ENCODE data around the gene EFCAB9. TPM values are rescaled to one million over a fixed set of nuclear protein-coding genes. Genes with fewer than 3 reads are reported as not detected.
A peak's percentile ranks its signal among the peaks of the same experiment; 100 is the strongest.

EFCAB9 gene
- total RNA-seq, 1 experiment from 2014 or later: not detected

- Histone ChIP-seq H2BK12ac (ENCODE audit: insufficient read length, low read depth, low read length) (no peak overlapping the region), H3K9me3 (ENCODE audit: control insufficient read depth, low read depth, low read length) (no peaks in the 10 kb centered on the region), H3K4ac (ENCODE audit: low read depth, low read length) (no peak overlapping the region), H3T11ph (ENCODE audit: low read length) (no peak overlapping the region), H3K56ac (ENCODE audit: insufficient read length, low read depth, low read length) (no peak overlapping the region), H3K23me2 (ENCODE audit: insufficient read length, low read depth, low read length, poor library complexity, severe bottlenecking) (no peaks in the 10 kb centered on the region), H3K4me1 (ENCODE audit: insufficient read depth, low read length) (peaks cover 10% of the 10 kb centered on the region; the same call in 1 of the 2 replicates), H3K27me3 (ENCODE audit: insufficient read depth, low read length) (no peaks in the 10 kb centered on the region), H2AK5ac (ENCODE audit: insufficient read length, low read length) (no peak overlapping the region), H4K5ac (ENCODE audit: insufficient read length, low read depth, low read length) (no peak overlapping the region), H3K79me1 (ENCODE audit: insufficient read depth, low read depth, low read length, poor library complexity, severe bottlenecking) (no peaks in the 10 kb centered on the region), H3K14ac (ENCODE audit: insufficient read depth, low read length) (no peak overlapping the region), H2AFZ (ENCODE audit: low read length) (no peak overlapping the region), H2BK15ac (ENCODE audit: low read depth, low read length) (no peak overlapping the region), H2BK120ac (ENCODE audit: low read depth, low read length, poor library complexity, severe bottlenecking) (no peak overlapping the region), H4K91ac (ENCODE audit: insufficient read length, low read depth, low read length) (no peak overlapping the region), H4K20me1 (ENCODE audit: control insufficient read depth, insufficient read depth, insufficient read length) (no peaks in the 10 kb centered on the region), H4K8ac (replicated peaks; ENCODE audit: insufficient read length, low read depth, low read length) (no peak overlapping the region), H3K23ac (ENCODE audit: insufficient read length, low read depth, low read length) (no peak overlapping the region), H2BK5ac (ENCODE audit: insufficient read length, low read length) (no peak overlapping the region), H3K4me2 (ENCODE audit: insufficient read depth, insufficient read length, low read length) (no peak overlapping the region), H2BK20ac (ENCODE audit: low read depth, low read length, poor library complexity, severe bottlenecking) (no peak overlapping the region), H3K27ac (ENCODE audit: insufficient read length, low read depth, low read length) (no peak overlapping the region), H3K18ac (ENCODE audit: insufficient read length, low read depth, low read length) (no peak overlapping the region), H3K79me2 (ENCODE audit: insufficient read depth, low read length) (peaks cover 2% of the 10 kb centered on the region; the same call in 1 of the 2 replicates), H3K9ac (ENCODE audit: extremely low read depth, insufficient read length, low read length) (no peak overlapping the region)
- Mint-ChIP-seq H3K27ac (peak overlapping the region in 2 of 3 experiments; percentile 73 to 91; a peak in 4 of 7 replicates), H3K9me3 (no peaks in the 10 kb centered on the region), H3K27me3 (ENCODE audit: low read depth) (no peaks in the 10 kb centered on the region; the same call in 1 of the 2 replicates), H3K4me3 (no peak overlapping the region), H3K36me3 (ENCODE audit: insufficient read depth in 1 of 3, low read depth in 3 of 3) (peaks cover 0 to 4% (median 3%) of the 10 kb centered on the region in 3 experiments; a peak in 3 of 7 replicates), H3K4me1 (peaks cover 33 to 37% of the 10 kb centered on the region in 2 experiments)
- peak; percentile 57 for DNase-seq
- no CpG with 5 or more reads among the region's 18 CpGs for WGBS (ENCODE audit: extremely low coverage, insufficient read length, low lambda C conversion rate)
- no peak for TF ChIP-seq CTCF (conservative IDR thresholded peaks at IDR 0.05)
Observed at GRCh38 chr5:172178991-172179989, 14.7 kb upstream of the EFCAB9 start.

Data from H9 (cell line).